ENCODE results near the gene FAM83F. TPM values are rescaled to one million over a fixed set of nuclear protein-coding genes. Genes with fewer than 3 reads are reported as not detected.

The FAM83F gene
- total RNA-seq, 1 donor from 2014 or later, result 12.8 TPM

DNA sequence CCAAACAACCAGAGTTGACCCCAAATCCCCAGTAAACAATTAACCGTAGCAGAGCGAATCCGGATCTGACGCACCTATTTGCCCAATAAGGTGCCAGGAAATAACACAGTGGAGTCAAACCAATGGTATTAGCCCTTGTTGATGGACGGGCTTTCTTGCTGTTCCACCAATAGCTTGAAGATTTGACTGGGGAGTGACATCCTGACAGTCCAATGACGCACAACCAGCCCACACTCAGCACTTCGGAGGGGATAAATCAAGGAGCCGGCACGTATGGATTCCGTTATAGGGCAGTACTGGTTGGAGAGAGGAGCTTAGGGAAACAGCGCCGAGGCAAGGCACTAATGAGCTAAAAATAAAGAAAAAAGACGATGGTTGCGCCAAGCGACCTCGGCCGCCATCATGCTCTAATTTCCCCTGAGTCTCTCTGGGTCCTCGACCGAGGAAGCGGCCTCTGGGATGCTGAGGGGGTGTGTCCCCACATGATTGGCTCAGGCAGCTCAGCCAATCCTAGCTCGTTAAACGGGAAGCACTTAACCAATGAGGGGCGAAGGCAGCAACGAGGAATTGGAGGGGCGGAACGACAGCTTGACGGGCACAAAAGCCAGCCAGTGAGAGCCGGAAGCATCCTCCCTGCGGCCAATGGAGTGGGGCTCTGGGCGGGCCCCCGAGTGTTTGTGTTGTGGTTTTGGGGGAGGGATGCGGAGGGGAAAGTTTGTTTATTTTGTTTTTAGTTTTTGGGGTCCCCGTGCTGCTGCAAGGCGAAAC, 49.5 kb downstream of the FAM83F start:
- Histone ChIP-seq H3K9me3 (no peaks in the 10 kb centered on the region), H3K4me3 (peak overlapping the region; percentile 75 to 76), H3K36me3 (no peaks in the 10 kb centered on the region), H3K4me1 (peaks cover 75% of the 10 kb centered on the region), H3K27ac (peak overlapping the region; percentile 88), H3K27me3 (no peaks in the 10 kb centered on the region)
- peak in 1 of 2 donors; percentile 100 for DNase-seq (ENCODE audit: extremely low spot score in 2 of 2)
- TF ChIP-seq, protein P1, sequence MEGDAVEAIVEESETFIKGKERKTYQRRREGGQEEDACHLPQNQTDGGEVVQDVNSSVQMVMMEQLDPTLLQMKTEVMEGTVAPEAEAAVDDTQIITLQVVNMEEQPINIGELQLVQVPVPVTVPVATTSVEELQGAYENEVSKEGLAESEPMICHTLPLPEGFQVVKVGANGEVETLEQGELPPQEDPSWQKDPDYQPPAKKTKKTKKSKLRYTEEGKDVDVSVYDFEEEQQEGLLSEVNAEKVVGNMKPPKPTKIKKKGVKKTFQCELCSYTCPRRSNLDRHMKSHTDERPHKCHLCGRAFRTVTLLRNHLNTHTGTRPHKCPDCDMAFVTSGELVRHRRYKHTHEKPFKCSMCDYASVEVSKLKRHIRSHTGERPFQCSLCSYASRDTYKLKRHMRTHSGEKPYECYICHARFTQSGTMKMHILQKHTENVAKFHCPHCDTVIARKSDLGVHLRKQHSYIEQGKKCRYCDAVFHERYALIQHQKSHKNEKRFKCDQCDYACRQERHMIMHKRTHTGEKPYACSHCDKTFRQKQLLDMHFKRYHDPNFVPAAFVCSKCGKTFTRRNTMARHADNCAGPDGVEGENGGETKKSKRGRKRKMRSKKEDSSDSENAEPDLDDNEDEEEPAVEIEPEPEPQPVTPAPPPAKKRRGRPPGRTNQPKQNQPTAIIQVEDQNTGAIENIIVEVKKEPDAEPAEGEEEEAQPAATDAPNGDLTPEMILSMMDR (IDR thresholded peaks at IDR 0.05), result no peak
- TF ChIP-seq POLR2AphosphoS5 (IDR thresholded peaks at IDR 0.05; ENCODE audit: insufficient read depth in 1 of 2, low read depth in 1 of 2) (peak; percentile 79 to 90), POLR2A (IDR thresholded peaks at IDR 0.05) (peak in 1 of 2 donors; percentile 33)
- intact Hi-C loops (cut with DNase I), result loop anchor here (5.0 to 10.0 kb wide), 2 partner anchors 131 to 303 kb away; partner anchors contain the start of genes ADSL and TNRC6B

DNA sequence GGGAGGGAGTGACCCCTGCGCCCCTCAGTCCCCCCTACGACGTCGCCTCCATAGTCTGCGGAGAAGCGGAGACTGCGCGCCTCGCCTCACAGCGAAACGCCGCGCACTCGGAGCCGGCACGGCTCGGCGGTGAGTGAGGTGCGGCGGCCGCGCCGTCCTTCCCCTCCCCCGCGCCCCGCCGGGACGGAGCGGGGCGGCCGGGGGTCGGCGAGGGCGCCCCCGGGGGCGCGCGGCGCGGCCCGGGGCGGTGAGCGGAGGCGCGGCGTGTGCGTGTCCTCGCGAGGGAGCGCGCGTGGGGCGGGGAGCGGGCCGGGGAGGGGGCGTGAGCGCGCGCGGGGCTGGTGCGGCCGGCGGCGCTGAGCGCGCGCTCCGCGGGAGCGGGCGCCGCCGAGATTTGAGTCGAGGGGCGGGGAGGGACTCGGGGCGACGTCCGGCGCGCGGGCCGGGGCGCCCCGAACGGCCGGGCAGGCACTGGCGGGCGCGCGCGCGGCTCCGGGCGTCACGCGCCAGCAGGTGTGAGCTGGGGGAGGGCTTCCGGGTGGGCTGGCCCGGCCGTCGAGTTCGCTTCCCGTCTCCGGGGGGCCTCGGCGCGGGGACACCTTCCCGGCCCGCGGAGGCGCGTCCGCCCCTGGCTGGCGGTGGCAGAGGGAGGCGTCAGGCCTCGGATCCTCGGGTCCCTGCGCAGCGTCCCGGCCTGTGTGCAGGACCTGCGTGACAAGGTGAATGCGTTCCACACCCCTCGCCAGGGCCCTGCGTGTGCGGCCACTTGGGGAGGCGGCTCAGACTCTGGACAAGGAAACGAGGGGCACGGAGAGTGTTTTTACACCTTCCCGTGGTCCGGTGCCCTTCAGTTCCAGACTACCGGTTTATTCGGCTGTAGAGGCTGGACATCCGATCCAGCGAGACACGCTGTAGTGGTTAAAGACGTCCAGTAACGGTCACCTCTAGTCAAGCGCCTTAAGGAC, 50.4 kb downstream of the FAM83F start:
- Histone ChIP-seq H3K4me1 (peaks cover 74% of the 10 kb centered on the region), H3K27me3 (no peaks in the 10 kb centered on the region), H3K4me3 (peak overlapping the region; percentile 75 to 76), H3K27ac (peak overlapping the region; percentile 79), H3K36me3 (no peaks in the 10 kb centered on the region), H3K9me3 (no peaks in the 10 kb centered on the region)
- no peak for TF ChIP-seq POLR2AphosphoS5 (IDR thresholded peaks at IDR 0.05; ENCODE audit: insufficient read depth in 1 of 2, low read depth in 1 of 2)
- no peak for TF ChIP-seq POLR2A (IDR thresholded peaks at IDR 0.05)
- TF ChIP-seq, protein P1 (IDR thresholded peaks at IDR 0.05), result no peak
- DNase-seq (ENCODE audit: extremely low spot score in 2 of 2), result no peak
- intact Hi-C loops (cut with DNase I), result loop anchor here (5.0 to 10.0 kb wide), 2 partner anchors 130 to 302 kb away; partner anchors contain the start of genes ADSL and TNRC6B

- intact Hi-C loops (cut with DNase I), result loop anchor here (10.0 kb wide), 1 partner anchor 129 kb away; the partner anchor contains the start of gene TNRC6B
- no peaks in the 10 kb centered on the region for H3K27me3 ChIP-seq
- H3K36me3 ChIP-seq, result no peaks in the 10 kb centered on the region
- TF ChIP-seq, protein P1 (IDR thresholded peaks at IDR 0.05), result no peak
- no peak for TF ChIP-seq POLR2AphosphoS5 (IDR thresholded peaks at IDR 0.05; ENCODE audit: insufficient read depth in 1 of 2, low read depth in 1 of 2)
- TF ChIP-seq POLR2A (IDR thresholded peaks at IDR 0.05), result no peak
- H3K27ac ChIP-seq, result no peak overlapping the region
- H3K4me3 ChIP-seq, result peak overlapping the region; percentile 75 to 76
- H3K9me3 ChIP-seq, result no peaks in the 10 kb centered on the region
- H3K4me1 ChIP-seq, result peaks cover 67% of the 10 kb centered on the region
- DNase-seq (ENCODE audit: extremely low spot score in 2 of 2), result no peak
These were observed 51.4 kb downstream of the FAM83F start for GRCh38 chr22:40046126-40046525.

- Histone ChIP-seq H3K9me3 (no peaks in the 10 kb centered on the region), H3K27ac (no peak overlapping the region), H3K4me1 (peaks cover 60% of the 10 kb centered on the region), H3K4me3 (no peak overlapping the region), H3K36me3 (no peaks in the 10 kb centered on the region), H3K27me3 (no peaks in the 10 kb centered on the region)
- intact Hi-C loops (cut with DNase I), result loop anchor here (2.0 kb wide), 1 partner anchor 763 kb away; no protein-coding TSS in a partner anchor
- no peak for DNase-seq (ENCODE audit: extremely low spot score in 2 of 2)
- TF ChIP-seq, protein P1 (IDR thresholded peaks at IDR 0.05), result no peak
- no peak for TF ChIP-seq POLR2A (IDR thresholded peaks at IDR 0.05)
- TF ChIP-seq POLR2AphosphoS5 (IDR thresholded peaks at IDR 0.05; ENCODE audit: insufficient read depth in 1 of 2, low read depth in 1 of 2), result no peak
These were observed 55.5 kb downstream of the FAM83F start for GRCh38 chr22:40050258-40050657.

Data from vagina (tissue), 2 donors.